ENCODE data around the gene EPS8L1.

- TF ChIP-seq POLR2A (IDR thresholded peaks at IDR 0.05) (no peak), POLR2AphosphoS5 (IDR thresholded peaks at IDR 0.05) (no peak)
- TF ChIP-seq, protein P1, sequence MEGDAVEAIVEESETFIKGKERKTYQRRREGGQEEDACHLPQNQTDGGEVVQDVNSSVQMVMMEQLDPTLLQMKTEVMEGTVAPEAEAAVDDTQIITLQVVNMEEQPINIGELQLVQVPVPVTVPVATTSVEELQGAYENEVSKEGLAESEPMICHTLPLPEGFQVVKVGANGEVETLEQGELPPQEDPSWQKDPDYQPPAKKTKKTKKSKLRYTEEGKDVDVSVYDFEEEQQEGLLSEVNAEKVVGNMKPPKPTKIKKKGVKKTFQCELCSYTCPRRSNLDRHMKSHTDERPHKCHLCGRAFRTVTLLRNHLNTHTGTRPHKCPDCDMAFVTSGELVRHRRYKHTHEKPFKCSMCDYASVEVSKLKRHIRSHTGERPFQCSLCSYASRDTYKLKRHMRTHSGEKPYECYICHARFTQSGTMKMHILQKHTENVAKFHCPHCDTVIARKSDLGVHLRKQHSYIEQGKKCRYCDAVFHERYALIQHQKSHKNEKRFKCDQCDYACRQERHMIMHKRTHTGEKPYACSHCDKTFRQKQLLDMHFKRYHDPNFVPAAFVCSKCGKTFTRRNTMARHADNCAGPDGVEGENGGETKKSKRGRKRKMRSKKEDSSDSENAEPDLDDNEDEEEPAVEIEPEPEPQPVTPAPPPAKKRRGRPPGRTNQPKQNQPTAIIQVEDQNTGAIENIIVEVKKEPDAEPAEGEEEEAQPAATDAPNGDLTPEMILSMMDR (IDR thresholded peaks at IDR 0.05), result no peak
These were observed 16.7 kb upstream of the EPS8L1 start for GRCh38 chr19:55058781-55059610.
